GM18951 (cell line): ENCODE measurements around the gene CNTNAP1.

ENCODE experiments used
- POLR2A ChIP-seq: IDR thresholded peaks from 4 replicates; pipeline ENCODE4 v1.6.1; 2011; ENCODE audit warnings: mild to moderate bottlenecking; ENCODE audit not compliant: insufficient read length, insufficient read depth; ENCODE audit errors: extremely low read depth
- in situ Hi-C: fragments of 300-500 bp; cut with MboI; formaldehyde crosslinking; loops from one replicate; pipeline ENCODE4 v1.12.0; 2022; ENCODE audit warnings: low sequenced_read_pairs, mixed read lengths, inconsistent platforms; ENCODE audit not compliant: unreplicated experiment

Gene CNTNAP1

GRCh38 chr17:42744283-42744805 lies 62.0 kb downstream of the CNTNAP1 start:
- no peak for TF ChIP-seq POLR2A
- in situ Hi-C loops = no loop called here

GRCh38 chr17:42744806-42745617 lies 62.7 kb downstream of the CNTNAP1 start, which contains the start of gene EZH1:
Gene EZH1, minus strand, starts transcription at chr17:42745040. Its CDS starts 16,099 bp downstream, at chr17:42728941.
- peak; percentile 71 for TF ChIP-seq POLR2A
- in situ Hi-C loops = no loop called here

GRCh38 chr17:42748202-42748907 lies 66.0 kb downstream of the CNTNAP1 start:
- in situ Hi-C loops = no loop called here
- no peak for TF ChIP-seq POLR2A

GRCh38 chr17:42748908-42749798 lies 66.8 kb downstream of the CNTNAP1 start:
- in situ Hi-C loops = no loop called here
- TF ChIP-seq POLR2A = no peak
